Astrocyte (in vitro differentiated cells and primary cell): ENCODE data around the gene MAN1B1. TPM values are rescaled to one million over a fixed set of nuclear protein-coding genes. Genes with fewer than 3 reads are reported as not detected.
"Not testable (repeated sequence)": the region's sequence is repeated elsewhere in the genome, so short reads cannot be mapped to it uniquely, and the experiment has no call there.

ENCODE experiments used
- DNase-seq: peaks from one replicate; pipeline ENCODE4 v3.0.0-alpha.2; 2010; ENCODE audit warnings: low read depth
- FAIRE-seq: peaks from 2 replicates; lab custom pipeline; 2011; peaks lifted over from hg19 to GRCh38; lab: Jason Lieb, UNC
- H2AFZ ChIP-seq: 2 replicates; pipeline ENCODE4 v1.6.0; 2012; ENCODE audit warnings: low read depth, low read length, inconsistent platforms
- H3K27ac ChIP-seq: 2 replicates; pipeline ENCODE4 v1.5.1; 2011; ENCODE audit warnings: low read depth, low read length, inconsistent platforms
- H3K27me3 ChIP-seq: 2 replicates; pipeline ENCODE4 v1.6.0; 2011; ENCODE audit warnings: low read length, inconsistent platforms; ENCODE audit not compliant: insufficient read depth
- H3K36me3 ChIP-seq: 2 replicates; pipeline ENCODE4 v1.5.1; 2011; ENCODE audit warnings: low read length, inconsistent platforms; ENCODE audit not compliant: insufficient read depth
- H3K4me1 ChIP-seq: 2 replicates; pipeline ENCODE4 v1.5.1; 2011; ENCODE audit warnings: low read length, inconsistent platforms; ENCODE audit not compliant: insufficient read depth
- H3K4me2 ChIP-seq: 2 replicates; pipeline ENCODE4 v1.6.0; 2012; ENCODE audit warnings: low read length, inconsistent platforms
- H3K4me3 ChIP-seq: 2 replicates; pipeline ENCODE4 v1.5.1; 2011; ENCODE audit warnings: low read depth, mild to moderate bottlenecking, low read length, inconsistent platforms; ENCODE audit not compliant: insufficient read depth
- H3K79me2 ChIP-seq: 2 replicates; pipeline ENCODE4 v1.6.0; 2012; ENCODE audit warnings: mild to moderate bottlenecking, low read length, inconsistent platforms; ENCODE audit not compliant: insufficient read depth
- H3K9ac ChIP-seq: 2 replicates; pipeline ENCODE4 v1.6.0; 2012; ENCODE audit warnings: mild to moderate bottlenecking, low read length, inconsistent platforms
- H3K9me3 ChIP-seq: 2 replicates; pipeline ENCODE4 v1.5.1; 2012; ENCODE audit warnings: low read depth, mild to moderate bottlenecking, low read length, inconsistent platforms; ENCODE audit not compliant: insufficient read depth
- H4K20me1 ChIP-seq: 2 replicates; pipeline ENCODE4 v1.6.0; 2012; ENCODE audit warnings: low read length, inconsistent platforms; ENCODE audit not compliant: insufficient read depth
- H3K27ac Mint-ChIP-seq: one replicate; pipeline ENCODE4 v1.8.0; 2021; ENCODE audit warnings: mild to moderate bottlenecking, mixed read lengths; ENCODE audit not compliant: unreplicated experiment
- H3K27me3 Mint-ChIP-seq: one replicate; pipeline ENCODE4 v1.8.0; 2021; ENCODE audit warnings: low read depth, mixed read lengths; ENCODE audit not compliant: unreplicated experiment
- H3K36me3 Mint-ChIP-seq: one replicate; pipeline ENCODE4 v1.8.0; 2021; ENCODE audit warnings: low read depth, mixed read lengths; ENCODE audit not compliant: unreplicated experiment
- H3K4me1 Mint-ChIP-seq: one replicate; pipeline ENCODE4 v1.8.0; 2021; ENCODE audit warnings: low read depth, mixed read lengths; ENCODE audit not compliant: unreplicated experiment
- H3K4me3 Mint-ChIP-seq: one replicate; pipeline ENCODE4 v1.8.0; 2021; ENCODE audit warnings: mild to moderate bottlenecking, moderate library complexity, mixed read lengths; ENCODE audit not compliant: unreplicated experiment
- H3K9me3 Mint-ChIP-seq: one replicate; pipeline ENCODE4 v1.8.0; 2021; ENCODE audit warnings: mild to moderate bottlenecking, mixed read lengths; ENCODE audit not compliant: unreplicated experiment
- EZH2 ChIP-seq: IDR thresholded peaks from 2 replicates; pipeline ENCODE4 v1.6.1; 2012; ENCODE audit warnings: mild to moderate bottlenecking, low read length, inconsistent platforms; ENCODE audit not compliant: insufficient read depth
- total RNA-seq: library from RNA; stranded (reverse); gene quantifications from 2 replicates; pipeline ENCODE4 v1.2.1, GENCODE V29; 2021
- TF ChIP-seq, protein P1 (sequence below): IDR thresholded peaks from 2 replicates; pipeline ENCODE4 v1.5.1; 2011; ENCODE audit warnings: low read depth, mild to moderate bottlenecking, inconsistent platforms, low read length, moderate library complexity; ENCODE audit not compliant: insufficient read depth

The MAN1B1 gene
- total RNA-seq, 1 donor from 2014 or later = 69.2 TPM

DNA sequence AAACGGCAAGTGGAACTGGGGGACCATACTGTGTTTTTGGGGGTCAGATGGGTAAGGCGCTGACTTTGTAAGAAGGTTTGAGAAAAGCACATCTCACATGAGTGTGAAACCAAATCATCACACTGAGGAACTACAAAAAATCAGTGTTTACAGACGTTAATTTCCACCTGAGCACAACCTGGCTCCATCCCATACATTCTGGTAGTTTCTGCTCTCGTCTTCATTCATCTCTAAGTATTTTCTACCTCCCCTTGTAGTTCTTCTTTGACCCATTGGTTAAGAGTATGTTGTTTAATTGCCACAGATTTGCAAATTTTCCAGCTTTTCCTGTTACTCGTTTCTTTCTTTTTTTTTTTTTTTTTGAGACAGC, 36.7 kb downstream of the MAN1B1 start:
- no peak overlapping the region for H3K4me3 ChIP-seq
- Mint-ChIP-seq H3K27me3 (no peaks in the 10 kb centered on the region), H3K36me3 (peaks cover 5% of the 10 kb centered on the region), H3K9me3 (no peaks in the 10 kb centered on the region), H3K4me3 (no peak overlapping the region), H3K27ac (no peak overlapping the region), H3K4me1 (peaks cover 20% of the 10 kb centered on the region)
- no peaks in the 10 kb centered on the region for H3K9me3 ChIP-seq
- H3K4me1 ChIP-seq = peaks cover 12% of the 10 kb centered on the region
- H3K36me3 ChIP-seq = no peaks in the 10 kb centered on the region
- DNase-seq (no peak), FAIRE-seq (no peak)
- H3K4me2 ChIP-seq = no peak overlapping the region
- H2AFZ ChIP-seq = no peak overlapping the region
- H3K27me3 ChIP-seq = no peaks in the 10 kb centered on the region
- no peak overlapping the region for H3K9ac ChIP-seq
- TF ChIP-seq, protein P1, sequence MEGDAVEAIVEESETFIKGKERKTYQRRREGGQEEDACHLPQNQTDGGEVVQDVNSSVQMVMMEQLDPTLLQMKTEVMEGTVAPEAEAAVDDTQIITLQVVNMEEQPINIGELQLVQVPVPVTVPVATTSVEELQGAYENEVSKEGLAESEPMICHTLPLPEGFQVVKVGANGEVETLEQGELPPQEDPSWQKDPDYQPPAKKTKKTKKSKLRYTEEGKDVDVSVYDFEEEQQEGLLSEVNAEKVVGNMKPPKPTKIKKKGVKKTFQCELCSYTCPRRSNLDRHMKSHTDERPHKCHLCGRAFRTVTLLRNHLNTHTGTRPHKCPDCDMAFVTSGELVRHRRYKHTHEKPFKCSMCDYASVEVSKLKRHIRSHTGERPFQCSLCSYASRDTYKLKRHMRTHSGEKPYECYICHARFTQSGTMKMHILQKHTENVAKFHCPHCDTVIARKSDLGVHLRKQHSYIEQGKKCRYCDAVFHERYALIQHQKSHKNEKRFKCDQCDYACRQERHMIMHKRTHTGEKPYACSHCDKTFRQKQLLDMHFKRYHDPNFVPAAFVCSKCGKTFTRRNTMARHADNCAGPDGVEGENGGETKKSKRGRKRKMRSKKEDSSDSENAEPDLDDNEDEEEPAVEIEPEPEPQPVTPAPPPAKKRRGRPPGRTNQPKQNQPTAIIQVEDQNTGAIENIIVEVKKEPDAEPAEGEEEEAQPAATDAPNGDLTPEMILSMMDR = no peak
- no peak for TF ChIP-seq EZH2
- H3K79me2 ChIP-seq = peaks cover 23% of the 10 kb centered on the region
- H4K20me1 ChIP-seq = peaks cover 28% of the 10 kb centered on the region
- no peak overlapping the region for H3K27ac ChIP-seq

DNA sequence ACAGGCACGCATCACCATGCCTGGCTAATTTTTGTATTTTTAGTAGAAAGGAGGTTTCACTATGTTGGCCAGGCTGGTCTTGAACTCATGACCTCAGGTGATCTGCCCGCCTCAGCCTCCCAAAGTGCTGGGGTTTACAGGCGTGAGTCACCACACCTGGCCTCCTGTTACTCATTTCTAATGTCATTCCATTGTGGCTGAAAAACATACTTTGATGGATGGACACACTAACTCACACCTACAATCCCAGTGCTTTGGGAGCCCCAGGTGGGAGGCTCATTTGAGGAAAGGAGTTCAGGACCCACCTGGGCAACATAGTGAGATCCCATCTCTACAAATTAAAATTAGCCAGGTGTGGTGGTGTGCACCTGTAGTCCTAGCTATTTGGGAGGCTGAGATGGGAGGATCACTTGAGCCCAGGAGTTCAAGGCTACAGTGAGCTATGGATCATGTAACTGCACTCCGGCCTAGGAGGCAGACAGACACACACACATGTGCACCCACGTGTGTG, 37.2 kb downstream of the MAN1B1 start:
- H3K4me1 Mint-ChIP-seq = peaks cover 25% of the 10 kb centered on the region
- H3K4me3 Mint-ChIP-seq, H3K27ac Mint-ChIP-seq, H3K9ac ChIP-seq, H3K4me2 ChIP-seq, FAIRE-seq, H3K27me3 Mint-ChIP-seq, H3K27ac ChIP-seq, H3K36me3 Mint-ChIP-seq, H3K4me3 ChIP-seq, H3K9me3 ChIP-seq, H3K9me3 Mint-ChIP-seq, H3K27me3 ChIP-seq, DNase-seq, H2AFZ ChIP-seq, H3K36me3 ChIP-seq: not testable (repeated sequence)
- Histone ChIP-seq H3K4me1 (peaks cover 17% of the 10 kb centered on the region), H3K79me2 (peaks cover 28% of the 10 kb centered on the region), H4K20me1 (peaks cover 32% of the 10 kb centered on the region)

DNA sequence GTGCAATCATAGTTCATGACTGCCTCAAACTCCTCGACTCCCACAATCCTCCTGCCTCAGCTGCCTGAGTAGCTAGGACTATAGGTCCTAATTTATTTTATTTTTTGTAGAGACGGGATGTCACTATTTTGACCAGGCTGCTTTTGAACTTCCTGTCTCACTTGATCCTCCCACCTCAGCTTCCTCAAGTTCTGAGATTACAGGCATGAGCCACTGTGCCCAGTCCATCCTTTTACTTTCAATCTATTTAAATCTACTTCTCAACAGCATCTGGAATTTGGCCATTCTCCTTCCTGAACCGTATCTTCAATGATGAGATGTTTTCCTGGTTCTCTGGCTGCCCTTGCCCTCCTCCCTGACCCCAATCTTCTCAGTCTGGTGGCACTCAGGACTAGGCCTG, 40.0 kb downstream of the MAN1B1 start:
- Histone ChIP-seq H3K36me3 (no peaks in the 10 kb centered on the region), H3K4me1 (peaks cover 20% of the 10 kb centered on the region), H3K4me3 (no peak overlapping the region), H3K27me3 (no peaks in the 10 kb centered on the region), H4K20me1 (peaks cover 32% of the 10 kb centered on the region), H3K9me3 (no peaks in the 10 kb centered on the region), H3K79me2 (peaks cover 39% of the 10 kb centered on the region), H3K9ac (no peak overlapping the region), H3K27ac (no peak overlapping the region), H3K4me2 (peak overlapping the region; percentile 90), H2AFZ (no peak overlapping the region)
- DNase-seq (no peak), FAIRE-seq (no peak)
- Mint-ChIP-seq H3K36me3 (peaks cover 1% of the 10 kb centered on the region), H3K27me3 (no peaks in the 10 kb centered on the region), H3K4me3 (peak overlapping the region; percentile 58), H3K4me1 (peaks cover 23% of the 10 kb centered on the region), H3K27ac (no peak overlapping the region), H3K9me3 (no peaks in the 10 kb centered on the region)
- TF ChIP-seq, protein P1 = no peak
- no peak for TF ChIP-seq EZH2
